ENCODE results near the gene COA7.

The COA7 gene

GRCh38 chr1:52662645-52663313 lies 35.4 kb downstream of the COA7 start:
- DNase-seq (ENCODE audit: low read depth): no peak
- TF ChIP-seq CTCF (conservative IDR thresholded peaks at IDR 0.05; ENCODE audit: low read length): no peak
- no peak overlapping the region for H3K4me3 ChIP-seq (ENCODE audit: low read length)

- no peak overlapping the region for H3K4me3 ChIP-seq (ENCODE audit: low read length)
- no peak for TF ChIP-seq CTCF (conservative IDR thresholded peaks at IDR 0.05; ENCODE audit: low read length)
Observed at GRCh38 chr1:52660807-52661206, 37.3 kb downstream of the COA7 start.

GRCh38 chr1:52659851-52660596 lies 38.1 kb downstream of the COA7 start:
- no peak overlapping the region for H3K4me3 ChIP-seq (ENCODE audit: low read length)
- DNase-seq (ENCODE audit: low read depth): no peak
- TF ChIP-seq CTCF (conservative IDR thresholded peaks at IDR 0.05; ENCODE audit: low read length): no peak

More at GRCh38 chr1:52660807-52661206, 37.3 kb downstream of the COA7 start:
- DNase-seq (ENCODE audit: low read depth): no peak

- DNase-seq (ENCODE audit: low read depth): no peak
- TF ChIP-seq CTCF (conservative IDR thresholded peaks at IDR 0.05; ENCODE audit: low read length): no peak
- H3K4me3 ChIP-seq (ENCODE audit: low read length): no peak overlapping the region
Observed at GRCh38 chr1:52659356-52659755, 38.8 kb downstream of the COA7 start.

GRCh38 chr1:52658795-52659194 lies 39.4 kb downstream of the COA7 start:
- DNase-seq (ENCODE audit: low read depth): no peak

GRCh38 chr1:52657702-52658101 lies 40.4 kb downstream of the COA7 start:
- DNase-seq (ENCODE audit: low read depth): no peak
- no peak for TF ChIP-seq CTCF (conservative IDR thresholded peaks at IDR 0.05; ENCODE audit: low read length)
- H3K4me3 ChIP-seq (ENCODE audit: low read length): no peak overlapping the region

More at GRCh38 chr1:52658795-52659194, 39.4 kb downstream of the COA7 start:
- TF ChIP-seq CTCF (conservative IDR thresholded peaks at IDR 0.05; ENCODE audit: low read length): no peak
- H3K4me3 ChIP-seq (ENCODE audit: low read length): no peak overlapping the region

GRCh38 chr1:52654063-52654462 lies 44.1 kb downstream of the COA7 start:
- no peak overlapping the region for H3K4me3 ChIP-seq (ENCODE audit: low read length)
- TF ChIP-seq CTCF (conservative IDR thresholded peaks at IDR 0.05; ENCODE audit: low read length): no peak
- DNase-seq (ENCODE audit: low read depth): no peak

Measured in AG10803 (cell line).